GM12864 (cell line): Measurements from ENCODE around the gene ZNF483.
A peak's percentile ranks its signal among the peaks of the same experiment; 100 is the strongest.

Source experiments
- DNase-seq: peaks from one replicate; pipeline ENCODE4 v3.0.0-alpha.2; 2011; ENCODE audit warnings: low read depth
- H3K4me3 ChIP-seq: 2 replicates; pipeline ENCODE4 v1.5.1; 2011; ENCODE audit warnings: mild to moderate bottlenecking, low read depth, low read length, control low read depth
- TF ChIP-seq, protein P1 (sequence below): IDR thresholded peaks from 2 replicates; pipeline ENCODE4 v1.5.1; 2011; ENCODE audit warnings: low read depth, mild to moderate bottlenecking, moderate library complexity, low read length, control low read depth, inconsistent platforms; ENCODE audit errors: missing control alignments

Gene ZNF483

DNA sequence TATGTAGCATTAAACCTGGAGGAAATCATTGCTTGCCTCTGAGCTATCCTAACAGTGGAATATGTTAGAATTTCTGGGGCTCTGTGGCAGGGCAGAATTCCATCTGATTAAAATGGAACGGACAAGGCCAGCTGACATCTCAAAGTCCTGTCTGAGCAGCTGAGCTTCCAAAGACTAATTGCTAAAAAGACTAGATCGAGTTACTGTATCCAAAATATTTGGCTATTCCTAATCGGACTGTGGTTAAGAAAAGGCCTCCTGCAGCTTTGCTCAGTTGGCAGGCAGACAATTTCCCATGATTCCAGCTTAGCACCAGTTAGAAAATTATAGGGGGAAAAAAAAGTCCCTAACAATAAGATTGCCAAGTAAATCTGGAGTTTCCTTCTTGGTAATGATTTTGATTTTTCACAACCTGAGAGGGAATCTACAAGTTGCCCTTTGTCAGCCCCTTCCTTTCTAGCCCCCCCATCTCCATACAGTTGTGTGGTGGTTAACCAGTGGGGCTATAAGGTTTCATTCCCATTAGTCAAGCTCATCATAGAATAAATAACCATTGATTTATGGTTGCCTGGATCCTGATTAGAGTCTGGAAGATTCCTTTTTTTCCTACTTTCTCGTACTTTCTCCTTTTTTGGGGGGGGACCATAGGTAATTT is 48.1 kb downstream of the ZNF483 start:
- no peak overlapping the region for H3K4me3 ChIP-seq
- TF ChIP-seq, protein P1, sequence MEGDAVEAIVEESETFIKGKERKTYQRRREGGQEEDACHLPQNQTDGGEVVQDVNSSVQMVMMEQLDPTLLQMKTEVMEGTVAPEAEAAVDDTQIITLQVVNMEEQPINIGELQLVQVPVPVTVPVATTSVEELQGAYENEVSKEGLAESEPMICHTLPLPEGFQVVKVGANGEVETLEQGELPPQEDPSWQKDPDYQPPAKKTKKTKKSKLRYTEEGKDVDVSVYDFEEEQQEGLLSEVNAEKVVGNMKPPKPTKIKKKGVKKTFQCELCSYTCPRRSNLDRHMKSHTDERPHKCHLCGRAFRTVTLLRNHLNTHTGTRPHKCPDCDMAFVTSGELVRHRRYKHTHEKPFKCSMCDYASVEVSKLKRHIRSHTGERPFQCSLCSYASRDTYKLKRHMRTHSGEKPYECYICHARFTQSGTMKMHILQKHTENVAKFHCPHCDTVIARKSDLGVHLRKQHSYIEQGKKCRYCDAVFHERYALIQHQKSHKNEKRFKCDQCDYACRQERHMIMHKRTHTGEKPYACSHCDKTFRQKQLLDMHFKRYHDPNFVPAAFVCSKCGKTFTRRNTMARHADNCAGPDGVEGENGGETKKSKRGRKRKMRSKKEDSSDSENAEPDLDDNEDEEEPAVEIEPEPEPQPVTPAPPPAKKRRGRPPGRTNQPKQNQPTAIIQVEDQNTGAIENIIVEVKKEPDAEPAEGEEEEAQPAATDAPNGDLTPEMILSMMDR, result no peak
- DNase-seq, result no peak

DNA sequence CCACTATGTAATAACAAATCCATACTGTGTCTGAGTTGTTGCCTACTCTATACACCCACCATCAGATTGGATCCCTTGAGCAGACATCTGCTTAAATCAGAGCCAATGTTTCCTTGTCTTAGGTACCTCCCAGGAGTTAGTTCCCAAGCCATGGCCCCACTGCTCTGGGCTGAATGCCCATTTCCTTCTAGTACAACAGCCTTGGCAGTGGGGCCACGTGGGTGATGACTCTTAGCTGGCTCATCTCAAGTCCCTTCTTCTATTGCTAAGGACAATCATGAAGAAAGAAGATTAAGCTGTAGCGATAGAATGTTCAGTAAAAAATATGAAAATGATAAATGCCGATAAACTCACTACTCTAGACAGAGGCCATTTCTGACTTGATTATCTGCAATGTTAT is 57.9 kb downstream of the ZNF483 start:
- TF ChIP-seq, protein P1, result no peak
- H3K4me3 ChIP-seq, result no peak overlapping the region
- no peak for DNase-seq

DNA sequence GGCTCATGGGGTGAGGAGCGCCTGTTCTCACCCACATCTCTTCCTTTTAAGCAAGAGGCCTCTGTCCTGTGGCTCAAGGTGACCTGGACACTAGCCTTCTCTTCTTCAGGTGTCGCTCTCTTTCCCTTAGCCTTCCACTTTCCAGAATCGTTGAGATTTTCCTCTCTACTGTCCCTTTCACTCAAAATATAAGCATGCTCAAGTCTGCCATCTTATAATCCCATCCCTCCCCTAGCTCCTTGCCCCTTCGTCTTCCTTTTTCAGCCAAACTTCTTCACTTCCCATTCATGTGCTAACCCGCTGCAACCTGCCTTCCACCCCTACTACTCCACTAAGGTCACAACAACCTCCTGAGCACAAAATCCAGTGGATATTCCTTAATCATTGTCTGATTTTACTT is 61.4 kb downstream of the ZNF483 start:
- H3K4me3 ChIP-seq, result no peak overlapping the region
- TF ChIP-seq, protein P1, result no peak
- DNase-seq, result no peak

DNA sequence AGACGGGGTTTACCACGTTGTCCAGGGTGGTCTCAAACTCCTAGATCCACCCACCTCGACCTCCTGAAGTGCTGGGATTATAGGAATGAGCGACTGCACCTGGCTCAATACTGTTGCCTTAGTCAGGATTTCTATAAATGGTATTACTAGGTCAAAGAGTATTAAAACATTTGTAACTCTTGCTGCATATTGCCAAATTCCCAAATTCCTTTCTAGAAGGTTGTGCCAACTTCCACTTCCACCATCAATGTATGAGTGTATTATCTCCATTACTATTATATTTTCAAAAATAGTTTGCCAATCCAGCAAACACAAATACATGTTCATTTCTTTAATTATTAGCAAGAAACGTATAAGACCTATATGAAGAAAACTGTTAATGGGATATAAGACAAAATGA is 63.9 kb downstream of the ZNF483 start:
- TF ChIP-seq, protein P1, result no peak
- no peak for DNase-seq
- no peak overlapping the region for H3K4me3 ChIP-seq

DNA sequence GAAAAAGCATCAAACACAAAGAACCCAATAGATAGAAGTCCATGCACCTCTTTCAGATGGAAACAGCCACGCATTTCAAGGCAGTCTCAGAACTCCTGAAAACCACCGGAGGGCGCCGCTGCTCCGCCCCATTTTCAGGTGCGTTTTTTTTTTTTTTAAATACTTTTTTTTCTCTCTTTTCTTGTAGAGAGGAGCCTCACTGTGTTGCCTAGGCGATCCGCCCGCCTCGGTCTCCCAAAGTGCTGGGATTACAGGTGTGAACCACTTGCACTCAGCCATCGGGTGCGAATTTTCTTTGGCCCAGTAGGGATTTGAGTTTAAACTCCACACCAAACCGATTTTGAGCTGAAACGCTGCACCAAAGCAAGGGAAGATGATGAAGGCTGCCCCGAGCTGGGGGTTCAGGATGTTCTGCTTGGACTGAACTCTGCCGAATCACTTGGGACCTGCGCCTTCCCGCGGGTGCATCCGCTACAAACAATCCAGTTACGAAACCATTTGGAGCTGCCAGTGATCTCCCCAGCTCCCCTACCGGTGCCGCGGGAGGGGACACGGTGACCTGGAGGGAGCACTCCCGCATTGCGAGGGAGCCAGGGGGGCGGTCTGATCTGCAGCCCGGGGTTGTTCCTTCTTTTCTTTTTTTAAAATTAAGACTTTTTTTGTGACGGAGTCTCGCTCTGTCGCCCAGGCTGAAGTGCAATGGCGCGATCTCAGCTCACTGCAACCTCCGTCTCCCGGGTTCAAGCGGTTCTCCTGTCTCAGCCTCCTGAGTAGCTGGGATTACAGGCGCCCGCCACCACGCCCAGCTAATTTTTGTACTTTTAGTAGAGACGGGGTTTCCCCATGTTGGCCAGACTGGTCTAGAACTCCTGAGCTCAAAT is 73.1 kb downstream of the ZNF483 start:
- DNase-seq, result peak; percentile 22
- peak overlapping the region; percentile 61 for H3K4me3 ChIP-seq
- TF ChIP-seq, protein P1, result peak; percentile 71

DNA sequence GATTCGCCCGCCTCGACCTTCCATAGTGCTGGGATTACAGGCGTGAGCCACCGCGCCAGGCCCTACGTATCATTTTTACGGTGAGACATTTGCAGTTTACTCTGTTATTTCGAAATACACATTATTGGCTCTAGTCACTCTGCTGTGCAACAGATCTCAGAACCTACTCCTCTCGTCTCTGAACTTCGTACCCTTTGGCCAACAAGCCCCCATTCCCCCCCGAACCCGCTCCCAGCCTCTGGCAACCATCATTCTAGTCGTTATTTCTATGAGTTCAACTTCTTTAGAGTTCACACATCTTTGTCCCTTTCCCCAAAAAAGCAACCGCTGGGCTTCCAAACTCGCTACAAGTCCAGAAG is 73.7 kb downstream of the ZNF483 start:
- TF ChIP-seq, protein P1, result no peak
- no peak for DNase-seq
- H3K4me3 ChIP-seq, result peak overlapping the region; percentile 54
